Fibroblast of lung (primary cell): ENCODE data around the gene LRFN2. TPM values are rescaled to one million over a fixed set of nuclear protein-coding genes. Genes with fewer than 3 reads are reported as not detected.

Source experiments
- DNase-seq, 2 donors: peaks; one replicate each; pipeline versions ENCODE4 v3.0.0 to v3.0.0-alpha.2; 2010; ENCODE audit warnings: low read depth in 2 of 2
- H2AFZ ChIP-seq: 2 replicates; pipeline ENCODE4 v1.5.1; 2012; ENCODE audit warnings: low read length, control low read depth, inconsistent platforms
- H3K27ac ChIP-seq: 2 replicates; pipeline ENCODE4 v1.5.1; 2011; ENCODE audit warnings: low read length, control low read depth; ENCODE audit not compliant: insufficient read depth
- H3K27me3 ChIP-seq: 2 replicates; pipeline ENCODE4 v1.5.1; 2011; ENCODE audit warnings: mild to moderate bottlenecking, low read length; ENCODE audit not compliant: control insufficient read depth, insufficient read depth
- H3K36me3 ChIP-seq: 2 replicates; pipeline ENCODE4 v1.5.1; 2011; ENCODE audit warnings: low read length; ENCODE audit not compliant: control insufficient read depth, insufficient read depth
- H3K4me1 ChIP-seq: 2 replicates; pipeline ENCODE4 v1.5.1; 2011; ENCODE audit warnings: low read length; ENCODE audit not compliant: control insufficient read depth, insufficient read depth; ENCODE audit errors: extremely low read depth
- H3K4me2 ChIP-seq: 2 replicates; pipeline ENCODE4 v1.5.1; 2011; ENCODE audit warnings: low read length, control low read depth; ENCODE audit not compliant: insufficient read depth; ENCODE audit errors: extremely low read depth
- H3K4me3 ChIP-seq, 4 experiments: fragments of 200-600 bp in 1 of 4; sonication (generic) in 1 of 4; replicated peaks in 1 of 4; 2 replicates each; pipeline ENCODE4 v1.5.1; 2011 to 2016; ENCODE audit warnings: low read length in 4 of 4, low read depth in 3 of 4, mild to moderate bottlenecking in 3 of 4, control low read depth in 2 of 4, inconsistent platforms in 1 of 4, mixed read lengths in 1 of 4; ENCODE audit not compliant: insufficient read depth in 1 of 4; ENCODE audit errors: control extremely low read depth in 1 of 4
- H3K79me2 ChIP-seq: 2 replicates; pipeline ENCODE4 v1.5.1; 2012; ENCODE audit warnings: mild to moderate bottlenecking, low read length, inconsistent platforms; ENCODE audit not compliant: control insufficient read depth, insufficient read depth
- H3K9ac ChIP-seq: 2 replicates; pipeline ENCODE4 v1.5.1; 2011; ENCODE audit warnings: mild to moderate bottlenecking, low read length, control low read depth; ENCODE audit not compliant: insufficient read depth
- H3K9me3 ChIP-seq: 2 replicates; pipeline ENCODE4 v1.5.1; 2012; ENCODE audit warnings: low read depth, low read length; ENCODE audit not compliant: control insufficient read depth, insufficient read depth
- H4K20me1 ChIP-seq: 2 replicates; pipeline ENCODE4 v1.5.1; 2011; ENCODE audit warnings: low read length; ENCODE audit not compliant: control insufficient read depth, insufficient read depth; ENCODE audit errors: extremely low read depth
- EZH2 ChIP-seq: IDR thresholded peaks from 2 replicates; pipeline ENCODE4 v1.5.1; 2012; ENCODE audit warnings: low read length, control low read depth, mild to moderate bottlenecking; ENCODE audit errors: missing control alignments
- polyA plus RNA-seq, 2 donors: library from polyadenylated mRNA; depleted of rRNA in 1 of 2; stranded (reverse) in 1 of 2; unstranded in 1 of 2; fragments of >200 nt; gene quantifications; 2 replicates each; pipeline ENCODE4 v1.2.1, GENCODE V29; 2011 to 2012; ENCODE audit warnings: missing spikeins in 1 of 2
- total RNA-seq: library from RNA; depleted of rRNA; stranded (reverse); fragments of >200 nt; gene quantifications from 2 replicates; pipeline ENCODE4 v1.2.1, GENCODE V29; 2014
- TF ChIP-seq, protein P1 (sequence below), 2 donors: IDR thresholded peaks in 1 of 2; conservative IDR thresholded peaks in 1 of 2; 1 replicate in 1 of 2; 2 replicates in 1 of 2; pipeline ENCODE4 v1.5.1; 2011 to 2012; ENCODE audit warnings: low read length in 2 of 2, control low read depth in 1 of 2, inconsistent platforms in 1 of 2, low read depth in 1 of 2, mild to moderate bottlenecking in 1 of 2

Gene LRFN2
- total and polyA plus RNA-seq, 2 donors (not counting 1 experiment from before 2014, with no cell fraction given) = not detected

- no peaks in the 10 kb centered on the region for H3K27me3 ChIP-seq
- no peaks in the 10 kb centered on the region for H3K9me3 ChIP-seq
- no peaks in the 10 kb centered on the region for H3K79me2 ChIP-seq
- no peak overlapping the region for H3K4me3 ChIP-seq
- H2AFZ ChIP-seq = no peak overlapping the region
- no peak overlapping the region for H3K27ac ChIP-seq
- H3K4me2 ChIP-seq = no peak overlapping the region
- no peaks in the 10 kb centered on the region for H3K36me3 ChIP-seq
- TF ChIP-seq, protein P1, sequence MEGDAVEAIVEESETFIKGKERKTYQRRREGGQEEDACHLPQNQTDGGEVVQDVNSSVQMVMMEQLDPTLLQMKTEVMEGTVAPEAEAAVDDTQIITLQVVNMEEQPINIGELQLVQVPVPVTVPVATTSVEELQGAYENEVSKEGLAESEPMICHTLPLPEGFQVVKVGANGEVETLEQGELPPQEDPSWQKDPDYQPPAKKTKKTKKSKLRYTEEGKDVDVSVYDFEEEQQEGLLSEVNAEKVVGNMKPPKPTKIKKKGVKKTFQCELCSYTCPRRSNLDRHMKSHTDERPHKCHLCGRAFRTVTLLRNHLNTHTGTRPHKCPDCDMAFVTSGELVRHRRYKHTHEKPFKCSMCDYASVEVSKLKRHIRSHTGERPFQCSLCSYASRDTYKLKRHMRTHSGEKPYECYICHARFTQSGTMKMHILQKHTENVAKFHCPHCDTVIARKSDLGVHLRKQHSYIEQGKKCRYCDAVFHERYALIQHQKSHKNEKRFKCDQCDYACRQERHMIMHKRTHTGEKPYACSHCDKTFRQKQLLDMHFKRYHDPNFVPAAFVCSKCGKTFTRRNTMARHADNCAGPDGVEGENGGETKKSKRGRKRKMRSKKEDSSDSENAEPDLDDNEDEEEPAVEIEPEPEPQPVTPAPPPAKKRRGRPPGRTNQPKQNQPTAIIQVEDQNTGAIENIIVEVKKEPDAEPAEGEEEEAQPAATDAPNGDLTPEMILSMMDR (conservative IDR thresholded peaks at IDR 0.05 in 1 of 2, IDR thresholded peaks at IDR 0.05 in 1 of 2; ENCODE audit: low read depth in 1 of 2, low read length in 2 of 2) = no peak
- no peak for TF ChIP-seq EZH2
- no peak for DNase-seq
- H3K4me1 ChIP-seq = no peaks in the 10 kb centered on the region
- H4K20me1 ChIP-seq = no peaks in the 10 kb centered on the region
- H3K9ac ChIP-seq = no peak overlapping the region
Measured at GRCh38 chr6:40362859-40363258, 224.3 kb downstream of the LRFN2 start.

DNA sequence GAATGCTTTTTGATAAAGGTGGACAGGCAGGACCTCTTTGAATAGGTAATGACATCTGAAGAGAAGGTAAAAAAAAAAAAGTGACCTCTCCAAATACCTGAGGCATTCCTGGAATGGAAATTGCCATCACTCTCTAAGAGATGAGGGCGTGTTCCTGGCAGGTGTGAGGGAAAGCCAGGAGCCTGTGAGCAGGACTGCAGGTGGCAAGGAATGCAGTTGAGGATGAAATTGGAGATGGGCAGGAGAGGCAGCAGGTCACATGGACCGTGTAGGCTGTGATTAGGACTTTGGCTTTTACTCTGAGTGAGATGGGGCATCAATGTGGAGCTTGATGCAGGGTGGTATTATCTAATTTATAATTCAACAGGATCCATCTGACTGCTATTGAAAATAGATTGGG lies 227.4 kb downstream of the LRFN2 start:
- H3K27ac ChIP-seq = no peak overlapping the region
- H3K4me2 ChIP-seq = no peak overlapping the region
- no peak overlapping the region for H2AFZ ChIP-seq
- H3K4me3 ChIP-seq = no peak overlapping the region
- no peak for DNase-seq
- no peak overlapping the region for H3K9ac ChIP-seq
- H4K20me1 ChIP-seq = no peaks in the 10 kb centered on the region
- H3K4me1 ChIP-seq = no peaks in the 10 kb centered on the region
- TF ChIP-seq, protein P1 (conservative IDR thresholded peaks at IDR 0.05 in 1 of 2, IDR thresholded peaks at IDR 0.05 in 1 of 2; ENCODE audit: low read depth in 1 of 2, low read length in 2 of 2) = no peak
- TF ChIP-seq EZH2 = no peak
- H3K79me2 ChIP-seq = no peaks in the 10 kb centered on the region
- H3K9me3 ChIP-seq = no peaks in the 10 kb centered on the region
- H3K27me3 ChIP-seq = no peaks in the 10 kb centered on the region
- H3K36me3 ChIP-seq = no peaks in the 10 kb centered on the region

DNA sequence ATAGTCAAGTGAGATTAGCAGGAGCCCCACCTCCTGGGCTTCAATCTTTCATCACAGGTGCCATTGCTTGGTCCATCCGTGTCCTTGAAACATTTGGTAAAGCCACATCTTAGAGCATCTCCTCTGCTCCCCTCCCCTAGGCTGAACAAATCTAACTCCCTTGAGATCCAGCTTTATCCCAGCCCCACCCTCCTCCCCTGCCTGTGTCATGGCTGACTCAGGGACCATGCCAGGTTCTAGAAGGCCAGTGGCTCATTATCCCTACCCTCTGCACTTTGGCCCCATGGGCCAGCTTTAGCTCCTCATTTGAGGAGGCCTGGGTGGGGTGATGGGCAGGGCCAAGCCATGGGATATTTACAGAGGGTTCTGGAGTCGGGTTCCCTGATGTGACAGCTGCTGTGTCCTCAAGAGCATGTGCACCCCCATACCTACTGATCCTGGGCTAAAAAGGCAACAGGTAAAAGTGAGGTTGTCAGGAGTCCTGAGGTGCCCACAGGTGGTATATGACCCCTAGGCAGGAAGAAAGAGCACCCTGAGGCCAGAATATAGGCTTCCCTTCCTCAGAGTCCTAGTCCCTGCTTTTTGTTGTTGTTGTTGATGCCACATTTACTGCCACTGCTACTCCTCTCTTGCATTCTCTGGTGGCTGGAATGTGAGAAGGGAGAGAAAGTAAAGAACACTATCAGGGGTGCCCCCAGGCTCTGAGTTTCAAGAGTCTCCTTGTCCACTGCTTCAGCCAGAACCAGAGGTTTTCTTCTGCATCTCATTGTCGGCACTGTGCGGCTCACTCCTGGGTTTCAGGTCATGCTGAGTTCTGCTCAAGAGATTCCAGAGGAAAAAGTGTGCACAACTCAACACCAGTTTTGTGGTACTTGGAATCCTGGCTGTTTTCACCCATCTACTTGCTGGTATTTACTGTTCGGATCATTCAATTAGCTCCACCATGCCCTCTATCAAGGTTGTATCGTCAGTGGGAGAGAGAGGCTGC lies 228.4 kb downstream of the LRFN2 start:
- no peak for TF ChIP-seq EZH2
- TF ChIP-seq, protein P1 (conservative IDR thresholded peaks at IDR 0.05 in 1 of 2, IDR thresholded peaks at IDR 0.05 in 1 of 2; ENCODE audit: low read depth in 1 of 2, low read length in 2 of 2) = no peak
- H3K4me3 ChIP-seq = no peak overlapping the region
- H3K27ac ChIP-seq = no peak overlapping the region
- H3K9ac ChIP-seq = no peak overlapping the region
- H3K79me2 ChIP-seq = no peaks in the 10 kb centered on the region
- no peaks in the 10 kb centered on the region for H3K4me1 ChIP-seq
- no peaks in the 10 kb centered on the region for H3K9me3 ChIP-seq
- H3K36me3 ChIP-seq = no peaks in the 10 kb centered on the region
- DNase-seq = no peak
- no peaks in the 10 kb centered on the region for H3K27me3 ChIP-seq
- no peak overlapping the region for H3K4me2 ChIP-seq
- H2AFZ ChIP-seq = no peak overlapping the region
- H4K20me1 ChIP-seq = no peaks in the 10 kb centered on the region
